Measurements from ENCODE around the gene B4GALT5. TPM values are rescaled to one million over a fixed set of nuclear protein-coding genes. Genes with fewer than 3 reads are reported as not detected.
"Not testable (repeated sequence)": the region's sequence is repeated elsewhere in the genome, so short reads cannot be mapped to it uniquely, and the experiment has no call there.

B4GALT5 gene
- total RNA-seq, 1 experiment from 2014 or later = 92.5 TPM

- no peaks in the 10 kb centered on the region for H3K36me3 ChIP-seq (ENCODE audit: control insufficient read depth in 1 of 2, insufficient read depth in 2 of 2, low read length in 2 of 2)
- no peak for TF ChIP-seq EGR1 (IDR thresholded peaks at IDR 0.05; ENCODE audit: low read depth)
- no peak for TF ChIP-seq JUND (IDR thresholded peaks at IDR 0.05)
- TF ChIP-seq SIN3A (IDR thresholded peaks at IDR 0.05; ENCODE audit: low read depth) = no peak
- no peak for TF ChIP-seq CTCF (IDR thresholded peaks at IDR 0.05 in 2 of 3, conservative IDR thresholded peaks at IDR 0.05 in 1 of 3; ENCODE audit: borderline replicate concordance in 1 of 3, insufficient read depth in 1 of 3, low read depth in 2 of 3, low read length in 2 of 3)
- no peak for TF ChIP-seq CEBPB (IDR thresholded peaks at IDR 0.05; ENCODE audit: low read depth)
- TF ChIP-seq MAX (IDR thresholded peaks at IDR 0.05) = no peak
- no peak for TF ChIP-seq FOSL1 (IDR thresholded peaks at IDR 0.05; ENCODE audit: low read depth)
- H3K27ac ChIP-seq (ENCODE audit: low read depth, low read length) = no peak overlapping the region
- H3K9ac ChIP-seq (ENCODE audit: low read length) = no peak overlapping the region
- ATAC-seq (no peak), DNase-seq (ENCODE audit: low read depth, low spot score) (no peak)
- no peak overlapping the region for H2AFZ ChIP-seq (ENCODE audit: low read depth, low read length, poor library complexity, severe bottlenecking)
- H3K4me1 ChIP-seq (ENCODE audit: control insufficient read depth in 1 of 2, insufficient read depth in 2 of 2, low read length in 2 of 2) = 0 out of 4 replicates have a peak, but pooled peaks cover 0 to 10% of the 10 kb centered on the region in 2 experiments
- no peaks in the 10 kb centered on the region for H3K79me2 ChIP-seq (ENCODE audit: insufficient read depth, low read length)
- ChIA-PET RAD21 (ENCODE audit: low non-redundant PET in 1 of 2, low total read pairs in 2 of 2, uncharacterized antibody in 2 of 2, unreplicated experiment in 2 of 2) (no interaction called here), CTCF (no interaction called here), POLR2A (no interaction called here)
- H3K27me3 ChIP-seq (ENCODE audit: insufficient read depth, low read length) = no peaks in the 10 kb centered on the region
- no peaks in the 10 kb centered on the region for H4K20me1 ChIP-seq (ENCODE audit: insufficient read depth)
- H3K9me3 ChIP-seq (ENCODE audit: control insufficient read depth in 1 of 2, insufficient read depth in 1 of 2, low read depth in 1 of 2, low read length in 2 of 2) = no peaks in the 10 kb centered on the region
- intact Hi-C loops (cut with micrococcal nuclease) = no loop called here
- H3K9me2 ChIP-seq (ENCODE audit: insufficient read depth) = no peaks in the 10 kb centered on the region
- no peak overlapping the region for H3K4me2 ChIP-seq (ENCODE audit: low read length)
- H3K4me3 ChIP-seq (replicated peaks in 1 of 2; ENCODE audit: low read depth in 1 of 2, low read length in 2 of 2) = no peak overlapping the region
- no TSS peak for BruUV-seq (replicated peaks)
Measured at GRCh38 chr20:49762940-49763766, 49.5 kb upstream of the B4GALT5 start.

GRCh38 chr20:49761888-49762287, 48.2 kb upstream of the B4GALT5 start:
- not testable (repeated sequence) for H3K9ac ChIP-seq (ENCODE audit: low read length)

More at GRCh38 chr20:49761888-49762287, 48.2 kb upstream of the B4GALT5 start:
- ATAC-seq; H3K4me1 ChIP-seq (ENCODE audit: control insufficient read depth in 1 of 2, insufficient read depth in 2 of 2, low read length in 2 of 2); CTCF ChIA-PET; H3K4me2 ChIP-seq (ENCODE audit: low read length); intact Hi-C loops (cut with micrococcal nuclease); POLR2A ChIA-PET; H3K79me2 ChIP-seq (ENCODE audit: insufficient read depth, low read length); H4K20me1 ChIP-seq (ENCODE audit: insufficient read depth); H3K4me3 ChIP-seq (replicated peaks in 1 of 2; ENCODE audit: low read depth in 1 of 2, low read length in 2 of 2); H3K9me2 ChIP-seq (ENCODE audit: insufficient read depth); H3K36me3 ChIP-seq (ENCODE audit: control insufficient read depth in 1 of 2, insufficient read depth in 2 of 2, low read length in 2 of 2); H3K27me3 ChIP-seq (ENCODE audit: insufficient read depth, low read length); DNase-seq (ENCODE audit: low read depth, low spot score); RAD21 ChIA-PET (ENCODE audit: low non-redundant PET in 1 of 2, low total read pairs in 2 of 2, uncharacterized antibody in 2 of 2, unreplicated experiment in 2 of 2); BruUV-seq (replicated peaks); H2AFZ ChIP-seq (ENCODE audit: low read depth, low read length, poor library complexity, severe bottlenecking); H3K9me3 ChIP-seq (ENCODE audit: control insufficient read depth in 1 of 2, insufficient read depth in 1 of 2, low read depth in 1 of 2, low read length in 2 of 2); H3K27ac ChIP-seq (ENCODE audit: low read depth, low read length): not testable (repeated sequence)
